Measurements from ENCODE around the gene TBCD.

TBCD gene

DNA sequence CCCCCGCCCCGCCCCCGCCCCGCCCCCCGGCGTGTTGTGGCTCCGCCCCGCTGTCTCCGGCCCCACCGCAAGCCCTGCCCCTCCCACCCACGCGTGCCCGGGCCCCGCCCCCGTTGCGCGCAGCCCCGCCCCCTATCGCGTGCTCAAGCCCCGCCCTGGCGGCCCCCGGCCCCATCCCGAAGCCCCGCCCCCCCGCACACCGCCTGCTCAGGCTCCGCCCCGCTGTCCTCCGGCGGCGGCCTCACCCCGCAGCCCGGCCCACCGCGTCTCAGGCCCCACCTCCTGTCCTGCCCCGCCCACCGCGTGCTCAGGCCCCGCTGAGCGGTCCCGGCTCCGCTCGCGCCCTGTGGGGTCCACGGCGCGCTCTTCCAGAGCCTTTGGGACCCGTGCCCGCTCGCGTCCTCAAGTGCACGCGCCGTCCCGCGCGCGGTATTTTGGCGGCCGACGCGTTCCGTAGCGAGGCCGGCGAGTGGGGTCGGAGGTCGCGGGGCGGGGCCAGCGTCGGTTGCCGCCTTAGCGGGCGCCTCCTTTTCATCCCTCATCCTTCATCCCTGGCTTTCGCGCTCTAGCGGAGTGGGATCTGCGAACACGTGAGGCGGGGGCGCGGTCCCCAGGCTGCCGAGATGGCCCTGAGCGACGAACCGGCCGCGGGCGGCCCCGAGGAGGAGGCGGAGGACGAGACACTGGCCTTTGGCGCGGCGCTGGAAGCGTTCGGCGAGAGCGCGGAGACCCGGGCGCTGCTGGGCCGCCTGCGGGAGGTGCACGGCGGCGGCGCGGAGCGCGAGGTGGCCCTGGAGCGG lies at the start of gene TBCD:
TSS of gene TBCD (plus strand) at position 495 of the 800 bp plus-strand sequence. CDS start at position 624, 129 bp downstream.
- Histone ChIP-seq H3K27ac (ENCODE audit: low read depth, low read length) (peak within 1 kb of the TSS; percentile 74), H2AFZ (ENCODE audit: low read length, unreplicated experiment) (peak within 1 kb of the TSS; percentile 95), H3K36me3 (ENCODE audit: insufficient read depth, low read length) (no peaks in the 10 kb centered on the region), H3K79me2 (ENCODE audit: control insufficient read depth, insufficient read depth, low read length, unreplicated experiment) (peaks cover 35% of the 10 kb centered on the region), H3K4me3 (ENCODE audit: low read depth, low read length) (peak within 1 kb of the TSS; percentile 93), H3K27me3 (ENCODE audit: insufficient read depth, low read length) (no peaks in the 10 kb centered on the region), H3K4me1 (ENCODE audit: control insufficient read depth, insufficient read depth, low read length, unreplicated experiment) (no peaks in the 10 kb centered on the region)

DNA sequence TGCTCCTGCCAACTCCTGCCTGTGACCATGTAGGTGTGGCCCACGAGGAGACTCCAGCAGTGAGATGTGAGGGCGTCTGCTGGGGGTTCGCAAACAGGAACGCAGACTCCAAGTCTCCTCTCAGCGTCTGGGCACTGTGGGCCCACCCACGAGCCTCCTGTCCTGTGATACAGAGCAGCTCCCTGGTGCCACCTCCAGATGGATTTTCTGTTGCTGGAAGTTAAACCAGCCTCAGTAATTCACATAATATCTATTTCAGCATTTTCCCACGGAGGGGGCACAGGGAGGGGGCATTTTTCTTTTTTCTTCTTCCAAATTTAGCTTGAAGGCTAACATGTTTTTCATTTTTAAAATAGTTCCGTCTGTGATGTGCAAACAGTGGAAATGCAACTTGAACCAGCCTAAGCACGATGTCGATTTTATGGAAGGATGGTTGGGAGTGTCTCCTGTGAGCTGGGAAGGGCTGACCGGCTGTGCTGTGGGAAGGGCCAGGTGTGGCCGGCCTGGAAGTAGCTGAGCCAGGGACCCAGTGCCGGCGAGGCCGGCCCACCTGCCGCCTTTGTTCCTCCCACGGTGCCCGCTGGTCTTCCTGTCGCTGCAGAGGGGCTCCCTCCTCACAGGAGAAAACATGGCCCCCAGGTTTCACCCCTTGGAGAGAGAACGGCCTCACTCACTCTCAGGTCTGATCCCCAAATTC lies 49.5 kb upstream of the TBCD start:
- Histone ChIP-seq H3K36me3 (ENCODE audit: insufficient read depth, low read length) (no peaks in the 10 kb centered on the region), H3K27me3 (ENCODE audit: insufficient read depth, low read length) (0 out of 2 replicates have a peak, but pooled peaks cover under 1% of the 10 kb centered on the region), H3K27ac (ENCODE audit: low read depth, low read length) (no peak overlapping the region), H3K4me3 (ENCODE audit: low read depth, low read length) (no peak overlapping the region), H2AFZ (ENCODE audit: low read length, unreplicated experiment) (no peak overlapping the region), H3K4me1 (ENCODE audit: control insufficient read depth, insufficient read depth, low read length, unreplicated experiment) (no peaks in the 10 kb centered on the region), H3K79me2 (ENCODE audit: control insufficient read depth, insufficient read depth, low read length, unreplicated experiment) (no peaks in the 10 kb centered on the region)

DNA sequence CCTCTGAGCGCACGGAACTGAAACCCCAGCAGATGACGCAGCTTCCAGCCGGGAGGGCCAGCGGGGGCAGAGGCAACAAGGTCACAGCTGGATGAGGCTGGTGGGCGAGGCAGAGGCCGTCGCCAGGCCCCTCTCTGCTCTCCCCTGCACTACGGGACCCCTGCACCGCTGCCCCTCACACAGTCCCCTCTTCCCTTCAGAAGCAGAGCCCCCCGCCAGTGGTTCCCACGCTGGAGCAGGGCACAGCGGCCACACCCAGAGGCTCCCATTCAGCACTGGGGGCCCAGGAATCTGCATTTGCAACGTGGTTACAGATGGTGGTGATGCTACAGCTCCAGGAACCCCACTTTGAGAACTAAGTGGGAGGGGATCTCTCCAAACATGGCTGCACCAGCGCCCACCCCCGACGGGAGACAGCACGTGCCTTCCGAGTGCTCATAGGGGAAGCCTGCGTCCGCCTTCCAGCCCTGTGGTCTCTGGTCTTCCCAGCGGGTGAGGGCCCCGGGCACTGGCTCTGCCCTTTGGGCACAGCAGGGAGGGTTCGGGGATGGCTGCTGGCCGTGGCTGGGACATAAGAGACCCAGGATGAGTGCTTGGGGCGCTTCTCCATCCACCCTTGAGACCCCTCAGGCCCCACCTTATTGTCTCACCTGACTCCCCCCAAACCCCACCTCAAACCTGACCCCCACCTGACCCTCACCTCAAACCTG lies 48.7 kb upstream of the TBCD start:
- Histone ChIP-seq H3K4me3 (ENCODE audit: low read depth, low read length) (no peak overlapping the region), H2AFZ (ENCODE audit: low read length, unreplicated experiment) (no peak overlapping the region), H3K27me3 (ENCODE audit: insufficient read depth, low read length) (no peaks in the 10 kb centered on the region), H3K36me3 (ENCODE audit: insufficient read depth, low read length) (no peaks in the 10 kb centered on the region), H3K27ac (ENCODE audit: low read depth, low read length) (no peak overlapping the region), H3K4me1 (ENCODE audit: control insufficient read depth, insufficient read depth, low read length, unreplicated experiment) (peaks cover 2% of the 10 kb centered on the region), H3K79me2 (ENCODE audit: control insufficient read depth, insufficient read depth, low read length, unreplicated experiment) (no peaks in the 10 kb centered on the region)

DNA sequence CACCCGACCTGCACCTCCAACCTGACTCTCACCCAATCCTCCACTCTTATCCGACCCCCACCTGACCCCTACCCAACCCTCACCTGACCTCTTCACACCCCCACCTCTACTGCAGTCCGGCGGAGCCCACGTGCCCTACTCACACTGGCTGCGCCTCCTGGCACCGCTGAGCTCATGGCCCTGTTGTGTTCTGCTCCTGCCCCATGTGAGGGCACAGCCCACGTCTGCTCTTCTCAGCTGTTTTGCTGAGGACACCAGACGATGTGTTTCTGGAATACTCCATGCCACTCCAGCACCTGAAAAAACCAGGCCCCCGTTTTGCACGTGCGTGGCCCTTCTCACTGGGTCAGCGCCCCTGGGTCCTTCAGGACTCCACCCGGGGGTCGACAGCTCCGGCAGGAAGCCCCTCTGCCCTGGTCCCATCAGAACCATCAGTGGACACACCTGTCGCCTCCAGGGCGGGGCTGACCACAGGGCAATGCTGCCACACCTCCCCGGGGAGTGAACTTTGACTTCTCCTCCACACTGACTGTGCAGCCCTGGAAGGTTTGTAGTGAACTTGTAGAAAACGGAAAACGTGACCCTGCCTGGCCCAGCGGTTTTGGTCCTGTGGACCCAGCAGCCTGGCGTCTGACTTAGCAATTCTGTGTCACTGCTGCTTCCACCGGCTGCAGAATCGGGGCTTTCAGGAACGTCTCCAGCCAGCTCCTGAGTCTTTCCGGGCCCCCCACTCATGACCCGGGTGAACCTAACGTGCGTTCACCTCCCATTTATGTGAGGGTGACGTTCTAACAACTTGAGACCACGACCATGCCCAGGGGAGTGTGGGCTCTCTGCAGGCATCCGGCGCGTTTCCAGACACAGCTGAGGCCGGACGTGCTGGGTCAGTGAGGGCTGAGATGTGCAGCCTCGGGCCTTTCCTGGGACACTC lies 47.7 kb upstream of the TBCD start:
- H3K27ac ChIP-seq (ENCODE audit: low read depth, low read length) = no peak overlapping the region
- no peaks in the 10 kb centered on the region for H3K27me3 ChIP-seq (ENCODE audit: insufficient read depth, low read length)
- no peaks in the 10 kb centered on the region for H3K79me2 ChIP-seq (ENCODE audit: control insufficient read depth, insufficient read depth, low read length, unreplicated experiment)
- no peak overlapping the region for H2AFZ ChIP-seq (ENCODE audit: low read length, unreplicated experiment)
- no peak overlapping the region for H3K4me3 ChIP-seq (ENCODE audit: low read depth, low read length)
- H3K4me1 ChIP-seq (ENCODE audit: control insufficient read depth, insufficient read depth, low read length, unreplicated experiment) = peaks cover 2% of the 10 kb centered on the region
- H3K36me3 ChIP-seq (ENCODE audit: insufficient read depth, low read length) = no peaks in the 10 kb centered on the region

DNA sequence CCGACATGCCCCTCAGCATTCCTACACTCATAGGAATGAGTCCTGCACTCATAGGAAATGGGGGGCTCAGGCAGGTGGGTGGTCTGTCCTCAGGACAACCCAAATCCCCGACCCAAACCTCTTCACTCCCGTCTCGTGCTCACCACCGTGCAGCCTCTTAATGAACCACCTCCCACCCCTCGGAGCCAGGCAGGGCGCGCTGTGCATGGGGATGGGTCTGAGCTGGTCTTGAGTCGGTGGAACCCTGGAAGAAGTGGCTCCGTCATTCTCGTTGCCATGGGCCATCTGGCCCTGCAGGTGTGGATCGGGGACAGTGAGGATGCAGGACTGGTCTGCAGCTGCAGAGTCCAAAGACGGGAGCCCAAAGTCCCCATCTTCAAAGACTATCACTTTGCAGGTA lies 47.0 kb upstream of the TBCD start:
- no peak overlapping the region for H2AFZ ChIP-seq (ENCODE audit: low read length, unreplicated experiment)
- H3K4me3 ChIP-seq (ENCODE audit: low read depth, low read length) = no peak overlapping the region
- H3K27ac ChIP-seq (ENCODE audit: low read depth, low read length) = no peak overlapping the region
- H3K4me1 ChIP-seq (ENCODE audit: control insufficient read depth, insufficient read depth, low read length, unreplicated experiment) = peaks cover 2% of the 10 kb centered on the region
- H3K27me3 ChIP-seq (ENCODE audit: insufficient read depth, low read length) = no peaks in the 10 kb centered on the region
- H3K79me2 ChIP-seq (ENCODE audit: control insufficient read depth, insufficient read depth, low read length, unreplicated experiment) = no peaks in the 10 kb centered on the region
- H3K36me3 ChIP-seq (ENCODE audit: insufficient read depth, low read length) = no peaks in the 10 kb centered on the region

DNA sequence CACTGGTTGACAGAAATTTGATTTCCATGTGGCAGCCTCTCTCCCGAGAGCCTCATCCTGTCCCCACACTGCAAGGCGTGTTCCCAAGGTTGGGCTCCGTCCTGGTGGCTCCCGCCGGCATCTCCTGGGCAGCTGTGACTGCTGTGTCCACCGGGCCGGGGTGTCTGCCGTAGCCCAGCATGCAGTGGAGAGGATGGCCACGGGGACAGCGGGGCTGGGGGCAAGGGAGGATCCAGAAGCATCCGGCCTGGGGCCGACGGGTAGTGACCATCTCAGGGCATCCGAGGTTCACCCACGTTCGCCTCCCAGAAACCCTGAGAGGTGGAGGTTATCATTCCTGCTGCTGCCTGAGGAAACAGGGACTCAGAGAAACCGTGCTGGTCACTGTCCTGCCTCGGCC lies 46.1 kb upstream of the TBCD start:
- H3K79me2 ChIP-seq (ENCODE audit: control insufficient read depth, insufficient read depth, low read length, unreplicated experiment) = no peaks in the 10 kb centered on the region
- no peak overlapping the region for H3K27ac ChIP-seq (ENCODE audit: low read depth, low read length)
- no peaks in the 10 kb centered on the region for H3K27me3 ChIP-seq (ENCODE audit: insufficient read depth, low read length)
- peaks cover 2% of the 10 kb centered on the region for H3K4me1 ChIP-seq (ENCODE audit: control insufficient read depth, insufficient read depth, low read length, unreplicated experiment)
- no peak overlapping the region for H2AFZ ChIP-seq (ENCODE audit: low read length, unreplicated experiment)
- no peaks in the 10 kb centered on the region for H3K36me3 ChIP-seq (ENCODE audit: insufficient read depth, low read length)
- H3K4me3 ChIP-seq (ENCODE audit: low read depth, low read length) = no peak overlapping the region

DNA sequence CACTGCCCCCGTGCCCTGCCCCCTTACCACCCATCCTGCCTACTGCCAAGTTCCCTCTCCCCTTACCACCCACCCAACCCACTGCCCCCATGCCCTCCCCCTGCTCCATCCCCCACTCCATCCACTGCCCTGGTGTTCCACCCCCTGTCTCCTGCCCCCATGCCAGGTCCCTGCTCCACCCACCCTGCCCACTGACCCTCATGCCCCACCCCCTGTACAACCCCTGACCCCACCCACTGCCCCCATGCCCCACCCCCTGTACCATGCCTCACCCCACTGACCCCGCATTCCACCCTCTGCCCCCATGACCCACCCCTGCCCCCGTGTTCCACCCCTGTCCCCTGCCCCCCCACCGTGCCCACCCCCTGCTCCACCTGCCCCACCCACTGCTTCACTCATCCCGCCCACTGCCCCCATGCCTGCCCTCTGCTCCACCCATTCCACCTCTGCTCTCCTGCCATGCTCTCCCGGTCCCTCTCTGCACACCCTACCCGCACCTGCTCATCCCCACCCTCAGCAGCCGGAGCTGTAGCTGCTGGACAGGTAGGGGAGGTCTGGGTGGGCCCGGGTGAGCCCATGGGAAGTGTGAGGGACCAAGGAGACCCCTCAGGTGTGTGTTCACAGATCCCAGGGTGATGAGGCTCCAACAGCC lies 42.7 kb upstream of the TBCD start:
- Histone ChIP-seq H3K4me1 (ENCODE audit: control insufficient read depth, insufficient read depth, low read length, unreplicated experiment) (peaks cover 2% of the 10 kb centered on the region), H3K27ac (ENCODE audit: low read depth, low read length) (no peak overlapping the region), H3K4me3 (ENCODE audit: low read depth, low read length) (no peak overlapping the region), H3K79me2 (ENCODE audit: control insufficient read depth, insufficient read depth, low read length, unreplicated experiment) (no peaks in the 10 kb centered on the region), H3K27me3 (ENCODE audit: insufficient read depth, low read length) (no peaks in the 10 kb centered on the region), H2AFZ (ENCODE audit: low read length, unreplicated experiment) (no peak overlapping the region), H3K36me3 (ENCODE audit: insufficient read depth, low read length) (no peaks in the 10 kb centered on the region)

DNA sequence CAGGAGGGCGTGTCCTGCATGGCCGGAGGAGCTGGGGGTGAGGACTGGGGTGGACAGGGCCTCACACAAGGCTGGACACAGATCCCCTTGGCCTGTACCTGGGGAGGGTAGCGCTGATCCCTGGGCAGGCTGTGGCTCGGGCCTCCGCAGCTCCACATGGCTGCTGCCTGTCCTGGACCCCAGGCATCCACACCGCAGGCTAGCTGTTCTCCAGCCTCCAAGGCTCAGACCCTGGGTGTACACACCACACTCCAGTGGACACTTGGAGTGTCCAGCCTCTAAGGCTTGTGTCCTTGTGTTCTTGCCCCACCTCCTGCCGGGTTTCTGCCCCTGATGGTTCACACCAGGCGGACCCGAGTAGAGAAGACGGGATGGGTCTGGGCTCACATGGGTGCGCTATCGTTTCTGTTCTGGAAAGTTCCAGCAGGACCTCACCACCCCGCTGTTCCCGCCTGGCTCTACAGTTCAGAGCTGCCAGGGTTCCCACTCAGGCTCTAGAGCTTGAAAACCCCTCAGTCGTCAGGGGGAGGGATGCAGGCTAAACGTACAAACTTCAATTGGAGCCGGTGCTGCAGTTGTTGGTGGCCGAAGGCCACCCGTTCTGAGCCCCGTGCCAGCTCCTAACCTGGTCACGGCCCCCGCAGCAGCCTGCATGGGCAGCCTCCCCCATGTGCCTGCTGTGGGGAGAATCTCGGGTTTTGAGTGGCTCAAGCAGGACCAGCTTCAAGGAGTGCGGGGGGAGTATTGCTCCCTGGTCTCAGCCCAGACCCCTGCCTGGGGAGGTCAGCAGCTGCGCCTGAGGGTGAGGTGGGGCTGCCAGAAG lies 42.0 kb upstream of the TBCD start:
- no peaks in the 10 kb centered on the region for H3K36me3 ChIP-seq (ENCODE audit: insufficient read depth, low read length)
- H3K79me2 ChIP-seq (ENCODE audit: control insufficient read depth, insufficient read depth, low read length, unreplicated experiment) = no peaks in the 10 kb centered on the region
- no peaks in the 10 kb centered on the region for H3K27me3 ChIP-seq (ENCODE audit: insufficient read depth, low read length)
- H2AFZ ChIP-seq (ENCODE audit: low read length, unreplicated experiment) = no peak overlapping the region
- H3K27ac ChIP-seq (ENCODE audit: low read depth, low read length) = no peak overlapping the region
- H3K4me3 ChIP-seq (ENCODE audit: low read depth, low read length) = no peak overlapping the region
- H3K4me1 ChIP-seq (ENCODE audit: control insufficient read depth, insufficient read depth, low read length, unreplicated experiment) = peaks cover 2% of the 10 kb centered on the region

DNA sequence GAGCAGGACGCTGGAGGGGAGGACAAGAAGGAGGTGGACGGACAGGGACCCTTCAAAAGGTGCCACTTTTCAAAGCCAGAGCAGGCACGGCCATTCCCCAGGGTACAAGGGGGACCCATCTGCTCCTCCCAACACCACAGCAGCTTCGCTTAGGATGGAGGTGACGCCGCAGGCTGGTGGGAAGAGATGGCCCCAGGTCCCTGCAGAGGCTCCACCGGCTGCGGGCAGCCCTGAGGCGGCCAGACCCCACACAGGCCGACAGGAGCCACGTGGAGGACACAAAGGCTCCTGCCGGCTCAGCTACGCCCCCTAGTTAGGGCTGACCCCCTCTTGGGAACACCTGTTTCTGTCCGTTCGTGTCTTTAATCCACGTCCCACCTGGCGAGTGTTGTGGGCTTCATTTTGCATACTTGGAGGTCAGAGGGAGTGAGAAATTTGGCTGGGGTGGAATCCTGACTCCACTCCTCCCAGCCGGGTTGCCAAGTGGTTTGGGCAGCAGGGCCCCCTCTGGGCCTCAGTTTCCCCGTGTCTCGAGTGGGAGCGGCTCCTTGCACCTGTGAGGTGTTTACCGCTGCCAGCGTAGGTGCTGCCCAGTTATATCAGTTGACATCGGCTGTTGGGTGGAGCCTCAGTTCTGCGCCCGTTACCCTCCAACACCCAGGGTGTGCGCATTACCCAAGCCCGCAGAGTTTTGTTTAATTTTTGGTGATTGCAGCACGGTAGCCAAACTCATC lies 41.2 kb upstream of the TBCD start:
- H2AFZ ChIP-seq (ENCODE audit: low read length, unreplicated experiment) = no peak overlapping the region

More for the DNA sequence above, 41.2 kb upstream of the TBCD start:
- peaks cover 2% of the 10 kb centered on the region for H3K4me1 ChIP-seq (ENCODE audit: control insufficient read depth, insufficient read depth, low read length, unreplicated experiment)
- no peaks in the 10 kb centered on the region for H3K27me3 ChIP-seq (ENCODE audit: insufficient read depth, low read length)
- no peaks in the 10 kb centered on the region for H3K36me3 ChIP-seq (ENCODE audit: insufficient read depth, low read length)
- H3K4me3 ChIP-seq (ENCODE audit: low read depth, low read length) = no peak overlapping the region
- no peaks in the 10 kb centered on the region for H3K79me2 ChIP-seq (ENCODE audit: control insufficient read depth, insufficient read depth, low read length, unreplicated experiment)
- H3K27ac ChIP-seq (ENCODE audit: low read depth, low read length) = no peak overlapping the region

All from ACC112 (cell line).